SH-SY5Y (cell line): ENCODE measurements around the gene TECPR2.

ENCODE experiments used
- GATA2 ChIP-seq: IDR thresholded peaks from 2 replicates; pipeline ENCODE4 v1.6.1; 2011; ENCODE audit warnings: mild to moderate bottlenecking, low read depth, low read length
- GATA3 ChIP-seq: IDR thresholded peaks from 2 replicates; pipeline ENCODE4 v1.6.1; 2011; ENCODE audit warnings: low read depth, mild to moderate bottlenecking, low read length, moderate library complexity

DNA sequence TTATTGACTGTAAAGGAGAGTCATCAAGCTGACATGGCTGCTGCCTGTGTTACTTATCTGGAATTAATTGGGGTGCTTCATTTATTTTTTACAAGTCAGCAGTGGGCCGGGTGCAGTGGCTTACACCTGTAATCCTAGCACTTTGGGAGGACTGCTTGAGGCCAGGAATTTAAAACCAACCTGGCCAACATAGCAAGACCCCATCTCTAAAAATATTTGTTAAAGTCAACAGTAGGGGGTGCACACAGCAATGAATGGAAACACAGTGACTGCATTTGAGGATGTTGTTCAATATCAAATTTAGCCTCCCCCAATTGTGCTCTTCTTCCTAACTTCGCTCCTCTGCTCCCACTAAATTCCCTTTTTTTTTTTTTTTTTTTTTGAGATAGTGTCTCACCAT, 94.8 kb downstream of the TECPR2 start:
- TF ChIP-seq GATA2 (no peak), GATA3 (no peak)
